Natural killer cell treated with Interleukin-12 subunit alpha and Interleukin-12 subunit beta and Interleukin-15 and Interleukin-18, amount 100 ng/mL, for 72 hours (primary cell): Measurements from ENCODE around the gene PDE6B. TPM values are rescaled to one million over a fixed set of nuclear protein-coding genes. Genes with fewer than 3 reads are reported as not detected.

Experiments
- ATAC-seq, 2 donors: fragments of 150-1000 bp; cut with Tn5 transposase in 1 of 2; sonication (Bioruptor Pico), chemical (Tn5 transposase) in 1 of 2; 2 replicates each; pipeline ENCODE4 v1.10.0; 2021
- DNase-seq: peaks from one replicate; pipeline ENCODE4 v3.0.0; 2022; ENCODE audit warnings: low spot score
- H3K27ac Mint-ChIP-seq, 2 donors: 1 replicate in 1 of 2; 2 replicates in 1 of 2; pipeline ENCODE4 v1.8.0; 2022; ENCODE audit warnings: mixed read lengths in 2 of 2, mild to moderate bottlenecking in 1 of 2, moderate library complexity in 1 of 2
- H3K27me3 Mint-ChIP-seq, 2 donors: 1 replicate in 1 of 2; 2 replicates in 1 of 2; pipeline ENCODE4 v1.8.0; 2022; ENCODE audit warnings: mixed read lengths in 2 of 2
- H3K36me3 Mint-ChIP-seq: one replicate; pipeline ENCODE4 v1.8.0; 2022; ENCODE audit warnings: mixed read lengths
- H3K4me1 Mint-ChIP-seq, 2 donors: 1 replicate in 1 of 2; 2 replicates in 1 of 2; pipeline ENCODE4 v1.8.0; 2022; ENCODE audit warnings: low read depth in 2 of 2, mixed read lengths in 2 of 2, mild to moderate bottlenecking in 1 of 2
- H3K4me3 Mint-ChIP-seq: one replicate; pipeline ENCODE4 v1.8.0; 2022; ENCODE audit warnings: mixed read lengths
- H3K9me3 Mint-ChIP-seq: 2 replicates; pipeline ENCODE4 v1.8.0; 2022; ENCODE audit warnings: mixed read lengths
- total RNA-seq, 2 donors: library from RNA; stranded (reverse); gene quantifications; one replicate each; pipeline ENCODE4 v1.2.3, GENCODE V29; 2022

PDE6B gene
- total RNA-seq, 2 donors from 2014 or later = 14.1 to 14.8 TPM

DNA sequence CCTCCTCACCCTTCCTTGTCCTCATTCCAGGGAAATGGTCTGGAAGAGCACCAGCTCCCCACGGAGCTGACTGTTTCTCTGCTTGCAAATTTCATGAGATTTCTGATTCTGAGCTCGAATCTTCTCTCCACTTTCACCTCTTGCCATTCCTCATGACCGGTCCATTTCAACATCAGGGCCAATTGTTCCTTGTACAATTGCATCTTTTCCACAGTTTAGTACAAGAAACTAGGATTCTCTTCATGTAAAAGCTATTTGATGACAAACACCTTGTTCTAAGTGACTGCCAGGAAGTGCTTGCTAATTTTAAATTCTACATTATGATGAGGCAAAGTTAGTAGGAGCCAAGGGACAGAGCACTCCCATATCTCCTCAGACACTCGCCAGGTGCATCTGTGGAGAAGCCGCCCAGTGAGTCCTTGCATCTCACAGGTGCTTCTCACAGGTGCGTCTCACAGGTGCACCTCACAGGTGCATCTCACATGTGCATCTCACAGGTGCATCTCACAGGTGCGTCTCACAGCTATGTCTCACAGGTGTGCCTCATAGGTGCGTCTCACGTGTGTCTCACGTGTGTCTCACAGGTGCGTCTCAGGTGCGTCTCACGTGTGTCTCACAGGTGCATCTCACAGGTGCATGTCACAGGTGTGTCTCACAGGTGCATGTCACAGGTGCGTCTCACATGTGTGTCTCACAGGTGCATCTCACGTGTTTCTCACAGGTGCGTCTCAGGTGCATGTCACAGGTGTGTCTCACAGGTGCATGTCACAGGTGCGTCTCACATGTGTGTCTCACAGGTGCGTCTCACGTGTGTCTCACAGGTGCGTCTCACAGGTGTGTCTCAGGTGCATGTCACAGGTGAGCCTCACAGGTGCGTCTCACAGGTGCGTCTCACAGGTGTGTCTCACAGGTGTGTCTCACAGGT is 3.0 kb upstream of the PDE6B start:
- Mint-ChIP-seq H3K4me1 (no peaks in the 10 kb centered on the region), H3K27me3 (peaks cover 0 to 6% of the 10 kb centered on the region in 2 donors), H3K27ac (no peak overlapping the region), H3K4me3 (no peak overlapping the region), H3K9me3 (no peaks in the 10 kb centered on the region), H3K36me3 (no peaks in the 10 kb centered on the region)
- no peak for ATAC-seq
- no peak for DNase-seq

DNA sequence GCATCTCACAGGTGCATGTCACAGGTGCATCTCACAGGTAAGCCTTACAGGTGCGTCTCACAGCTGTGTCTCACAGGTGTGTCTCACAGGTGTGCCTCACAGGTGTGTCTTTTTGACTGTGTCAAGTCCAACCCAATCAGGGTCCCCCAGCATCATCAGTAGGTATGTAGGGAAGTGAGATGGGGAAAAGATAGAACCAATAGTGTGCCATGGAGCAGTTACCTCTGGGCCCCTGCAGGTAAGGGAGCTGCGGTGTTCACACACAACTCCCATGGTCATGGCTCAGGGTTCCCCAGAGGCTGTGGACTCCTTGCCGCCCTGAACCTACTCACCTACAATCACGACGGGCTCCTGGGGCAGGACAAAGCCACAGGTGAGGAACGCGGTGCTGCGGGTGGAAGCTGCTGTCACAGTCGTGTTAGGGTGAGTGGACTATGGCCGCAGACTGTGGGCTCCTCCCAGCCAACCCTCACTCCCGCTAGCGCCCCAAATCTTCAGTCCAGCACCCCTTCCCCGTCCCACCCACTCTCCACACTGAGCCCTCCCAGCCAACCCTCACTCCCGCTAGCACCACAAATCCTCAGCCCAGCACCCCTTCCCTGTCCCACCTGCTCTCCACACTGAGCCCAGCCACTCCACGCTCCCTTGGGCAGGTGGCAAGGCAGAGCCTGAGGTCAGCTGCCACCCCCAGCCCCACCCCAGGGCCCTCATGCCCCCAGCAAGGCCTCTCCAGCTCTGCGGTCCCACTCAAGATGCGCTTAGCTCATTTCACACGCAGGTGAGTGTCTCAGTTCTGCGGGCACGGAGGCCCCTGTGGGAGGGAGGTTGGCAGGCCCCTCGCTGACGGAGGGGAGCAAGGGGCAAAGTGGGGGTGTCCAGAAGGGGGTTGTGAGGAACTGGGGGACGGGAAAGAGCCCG is 2.1 kb upstream of the PDE6B start:
- Mint-ChIP-seq H3K27ac (no peak overlapping the region), H3K9me3 (no peaks in the 10 kb centered on the region), H3K36me3 (no peaks in the 10 kb centered on the region), H3K4me1 (no peaks in the 10 kb centered on the region), H3K27me3 (peaks cover 0 to 3% of the 10 kb centered on the region in 2 donors), H3K4me3 (no peak overlapping the region)
- DNase-seq = no peak
- ATAC-seq = no peak

DNA sequence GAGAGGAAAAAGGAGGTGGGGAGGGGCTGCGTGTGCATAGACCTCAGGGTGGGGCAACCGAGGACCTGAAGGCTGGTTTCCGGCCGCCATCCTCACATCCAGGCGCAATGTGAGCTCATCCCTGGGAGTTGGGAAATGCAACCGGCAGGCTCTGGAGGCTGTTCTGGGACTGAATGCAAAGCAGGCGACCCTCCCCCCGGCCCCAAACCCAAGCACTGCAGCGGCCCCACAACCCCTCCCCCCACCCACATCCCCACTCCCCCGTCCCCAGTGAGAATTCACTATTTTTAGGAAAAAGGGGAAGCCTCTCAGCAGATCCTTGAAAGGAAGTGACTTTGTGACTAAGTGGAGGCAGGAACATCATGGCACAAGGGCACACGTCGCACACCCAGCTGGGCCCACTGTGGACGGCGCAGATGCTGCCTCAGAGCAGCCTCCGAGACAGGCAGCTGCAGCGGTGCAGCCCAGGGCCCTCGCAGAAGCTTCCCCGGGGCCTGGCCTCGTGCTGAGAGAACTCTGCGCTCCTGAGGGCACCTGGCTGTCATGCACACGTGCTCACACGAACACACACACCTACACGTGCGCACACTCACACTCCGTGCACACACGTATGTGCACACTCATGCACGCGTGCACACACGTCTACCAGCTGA is 1.3 kb upstream of the PDE6B start:
- Mint-ChIP-seq H3K27ac (no peak overlapping the region), H3K36me3 (no peaks in the 10 kb centered on the region), H3K27me3 (peaks cover 0 to 3% of the 10 kb centered on the region in 2 donors), H3K4me1 (no peaks in the 10 kb centered on the region), H3K9me3 (no peaks in the 10 kb centered on the region), H3K4me3 (no peak overlapping the region)
- no peak for ATAC-seq
- no peak for DNase-seq

DNA sequence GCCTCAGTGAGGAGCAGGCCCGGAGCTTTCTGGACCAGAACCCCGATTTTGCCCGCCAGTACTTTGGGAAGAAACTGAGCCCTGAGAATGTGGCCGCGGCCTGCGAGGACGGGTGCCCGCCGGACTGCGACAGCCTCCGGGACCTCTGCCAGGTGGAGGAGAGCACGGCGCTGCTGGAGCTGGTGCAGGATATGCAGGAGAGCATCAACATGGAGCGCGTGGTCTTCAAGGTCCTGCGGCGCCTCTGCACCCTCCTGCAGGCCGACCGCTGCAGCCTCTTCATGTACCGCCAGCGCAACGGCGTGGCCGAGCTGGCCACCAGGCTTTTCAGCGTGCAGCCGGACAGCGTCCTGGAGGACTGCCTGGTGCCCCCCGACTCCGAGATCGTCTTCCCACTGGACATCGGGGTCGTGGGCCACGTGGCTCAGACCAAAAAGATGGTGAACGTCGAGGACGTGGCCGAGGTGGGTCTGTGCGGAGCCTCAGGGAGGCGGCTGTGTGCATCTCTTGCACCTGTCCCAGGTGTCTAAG is 323 bp downstream of the PDE6B start:
- Mint-ChIP-seq H3K9me3 (no peaks in the 10 kb centered on the region), H3K27ac (no peak overlapping the region), H3K4me3 (no peak overlapping the region), H3K4me1 (no peaks in the 10 kb centered on the region), H3K27me3 (peaks cover 0 to 3% of the 10 kb centered on the region in 2 donors), H3K36me3 (no peaks in the 10 kb centered on the region)
- ATAC-seq = no peak
- no peak for DNase-seq

DNA sequence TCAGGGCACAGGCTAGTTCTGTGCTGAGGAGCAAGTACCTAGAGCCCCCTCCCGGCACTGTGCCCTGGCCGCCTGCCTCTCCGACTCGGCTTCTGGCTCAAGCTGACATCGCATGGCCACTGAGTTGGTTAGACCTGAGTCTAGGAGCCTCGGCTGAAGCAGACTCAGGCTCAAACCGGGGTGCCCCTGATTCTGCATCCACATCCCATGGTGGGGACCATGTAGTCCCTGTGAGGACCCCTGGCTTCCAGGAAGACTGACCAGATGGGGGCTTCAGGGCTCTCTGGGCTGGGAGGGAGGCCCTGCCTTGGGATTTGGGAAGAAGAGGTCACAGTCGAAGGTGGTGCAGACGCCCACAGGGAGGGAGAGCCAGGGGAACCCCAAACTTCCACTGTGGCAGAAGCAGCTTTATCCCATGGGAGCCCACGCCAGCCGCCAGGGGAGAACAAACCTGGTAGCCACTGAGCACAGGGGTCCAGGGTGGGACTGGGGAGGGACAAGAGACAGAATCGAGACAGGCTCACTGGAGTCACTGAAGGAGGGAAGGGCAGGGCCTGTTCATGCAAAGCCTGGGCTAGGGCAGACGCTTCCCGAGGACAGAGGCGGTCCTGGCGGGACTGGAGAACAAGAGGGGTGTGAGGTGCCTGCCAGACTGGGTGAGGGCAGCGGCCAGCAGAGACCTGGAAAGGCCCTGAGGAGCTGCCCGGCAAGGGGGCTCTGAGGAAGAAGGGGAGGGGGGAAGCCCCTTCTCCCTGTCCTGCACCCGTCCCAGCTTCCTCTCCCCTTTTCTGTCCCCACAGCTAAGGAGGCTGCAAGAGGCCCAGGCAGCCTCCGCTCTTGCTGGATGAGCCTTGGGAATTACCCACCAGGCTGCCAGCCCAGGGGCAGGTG is 1.1 kb downstream of the PDE6B start:
- Mint-ChIP-seq H3K27ac (no peak overlapping the region), H3K4me1 (no peaks in the 10 kb centered on the region), H3K27me3 (peaks cover 0 to 3% of the 10 kb centered on the region in 2 donors), H3K36me3 (no peaks in the 10 kb centered on the region), H3K4me3 (no peak overlapping the region), H3K9me3 (peaks cover 2% of the 10 kb centered on the region)
- DNase-seq (no peak), ATAC-seq (no peak)

DNA sequence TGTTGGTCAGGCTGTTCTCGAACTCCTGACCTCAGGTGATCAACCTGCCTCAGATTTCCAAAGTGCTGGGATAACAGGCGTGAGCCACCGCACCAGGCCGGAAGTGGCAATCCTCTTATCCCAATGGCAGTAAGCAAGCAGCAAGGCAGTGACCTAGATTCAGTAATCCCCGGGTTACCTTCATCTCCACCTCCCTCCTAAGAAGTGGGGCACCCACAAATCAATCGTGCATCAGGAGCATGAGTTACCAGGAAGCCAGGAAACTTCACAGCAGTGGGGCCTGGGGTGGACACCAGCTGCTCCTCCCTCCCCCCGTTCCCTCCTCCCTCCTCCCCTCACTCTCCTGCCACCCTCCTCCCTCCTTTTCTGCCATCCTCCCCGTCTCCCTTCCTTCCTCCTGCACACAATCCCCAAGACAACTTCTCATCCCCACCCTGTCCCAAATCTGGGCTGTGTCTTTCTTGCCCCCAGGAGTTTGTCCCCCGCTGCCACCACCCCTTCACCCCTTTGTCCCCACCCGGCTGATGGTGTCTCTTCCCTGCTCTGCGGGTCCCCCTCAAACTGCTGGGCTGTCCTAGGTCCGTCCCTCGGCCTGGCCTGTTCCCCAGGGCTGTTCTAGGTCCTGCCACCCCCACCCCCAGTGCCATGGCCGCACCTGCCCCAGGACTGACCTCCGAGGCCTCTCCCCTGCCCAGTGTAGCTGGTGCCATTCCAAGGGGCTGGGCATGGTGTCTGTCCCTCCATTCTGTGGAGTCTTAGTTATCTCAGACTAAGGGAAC is 2.2 kb downstream of the PDE6B start:
- H3K36me3 Mint-ChIP-seq = no peaks in the 10 kb centered on the region
- no peak overlapping the region for H3K4me3 Mint-ChIP-seq
- peaks cover 0 to 3% of the 10 kb centered on the region in 2 donors for H3K27me3 Mint-ChIP-seq
- DNase-seq (no peak), ATAC-seq (no peak)
- no peak overlapping the region for H3K27ac Mint-ChIP-seq
- H3K4me1 Mint-ChIP-seq = no peaks in the 10 kb centered on the region
- peaks cover 3% of the 10 kb centered on the region for H3K9me3 Mint-ChIP-seq

DNA sequence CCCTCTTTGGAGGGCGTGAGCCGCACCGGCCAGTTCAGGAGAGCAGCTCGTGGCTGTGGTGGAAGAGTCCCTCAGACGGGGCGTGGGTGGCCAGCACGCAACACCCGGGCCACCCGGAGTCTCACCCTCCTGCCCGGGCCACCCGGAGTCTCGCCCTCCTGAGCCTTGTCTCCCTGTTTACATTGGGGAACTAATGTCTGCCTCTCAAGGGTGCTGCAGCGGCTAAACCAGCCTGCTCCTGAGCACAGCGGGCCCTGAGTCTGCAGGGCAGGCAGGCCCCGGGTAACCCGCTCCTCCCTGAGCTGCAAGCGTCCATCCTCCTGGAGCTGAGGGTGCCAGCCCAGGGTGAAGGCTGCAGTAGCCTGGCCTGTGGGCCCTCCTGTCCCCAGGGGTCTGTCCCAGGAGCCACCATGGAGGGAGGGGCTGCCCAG is 3.0 kb downstream of the PDE6B start:
- Mint-ChIP-seq H3K9me3 (peaks cover 3% of the 10 kb centered on the region), H3K27ac (no peak overlapping the region), H3K36me3 (no peaks in the 10 kb centered on the region), H3K4me3 (no peak overlapping the region), H3K27me3 (peaks cover 0 to 3% of the 10 kb centered on the region in 2 donors), H3K4me1 (no peaks in the 10 kb centered on the region)
- ATAC-seq (no peak), DNase-seq (no peak)

DNA sequence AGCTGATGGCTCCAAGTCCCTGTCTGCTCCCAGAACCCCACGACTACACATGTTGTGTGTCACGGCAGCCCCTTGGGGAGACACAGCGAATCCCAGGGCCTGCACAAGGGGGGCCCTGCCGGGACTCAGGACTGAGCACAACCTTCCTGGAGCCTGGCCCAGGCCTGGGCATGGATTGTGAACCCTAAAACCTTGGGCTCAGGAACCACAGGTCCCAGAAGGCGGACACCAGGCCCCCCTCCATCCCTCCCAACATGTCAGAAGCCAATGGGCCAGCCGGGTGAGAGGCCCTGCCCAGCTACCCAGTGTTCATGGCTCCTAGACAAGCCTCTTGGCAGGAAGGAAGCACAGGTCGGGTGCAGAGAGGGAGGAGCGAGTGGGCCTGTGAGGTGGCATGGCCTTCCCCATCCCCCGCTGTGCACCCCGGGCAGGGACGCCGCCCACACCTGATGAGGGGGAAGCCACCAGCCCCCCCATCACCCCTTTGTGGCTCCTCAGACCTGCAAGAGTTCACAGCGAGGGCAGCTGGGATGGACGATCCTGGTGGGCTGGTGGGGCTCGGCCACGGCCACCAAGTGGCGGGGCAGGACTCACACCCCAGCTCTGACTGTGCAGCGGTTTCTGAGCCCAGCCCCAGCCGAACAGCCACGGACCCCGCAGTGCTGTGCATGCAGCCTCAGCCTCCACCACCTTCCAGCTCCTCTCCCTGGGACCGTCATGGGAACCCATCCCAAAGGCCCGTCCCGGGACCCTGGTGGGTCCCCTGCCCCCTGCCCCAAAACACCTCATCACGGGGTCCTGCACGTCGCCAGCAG is 3.7 kb downstream of the PDE6B start:
- H3K27ac Mint-ChIP-seq = no peak overlapping the region
- peaks cover 3% of the 10 kb centered on the region for H3K9me3 Mint-ChIP-seq
- ATAC-seq (no peak), DNase-seq (no peak)
- peaks cover 0 to 3% of the 10 kb centered on the region in 2 donors for H3K27me3 Mint-ChIP-seq
- no peaks in the 10 kb centered on the region for H3K36me3 Mint-ChIP-seq
- no peak overlapping the region for H3K4me3 Mint-ChIP-seq
- no peaks in the 10 kb centered on the region for H3K4me1 Mint-ChIP-seq

DNA sequence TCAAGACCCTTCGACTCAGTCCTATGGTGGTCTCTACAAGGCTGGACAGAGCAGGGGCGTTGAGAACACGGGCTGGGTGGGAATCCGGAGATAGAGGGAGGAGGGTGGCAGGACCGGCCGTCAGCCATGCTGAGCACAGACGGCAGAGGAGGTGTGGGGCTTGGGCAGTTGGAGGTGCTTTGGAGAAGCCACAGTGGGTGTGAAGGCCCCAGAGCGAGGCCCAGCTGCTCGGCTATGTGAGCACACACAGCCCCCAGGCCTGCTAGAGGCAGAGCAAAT is 4.2 kb downstream of the PDE6B start:
- H3K4me3 Mint-ChIP-seq = no peak overlapping the region
- peaks cover 3% of the 10 kb centered on the region for H3K9me3 Mint-ChIP-seq
- no peaks in the 10 kb centered on the region for H3K4me1 Mint-ChIP-seq
- H3K36me3 Mint-ChIP-seq = no peaks in the 10 kb centered on the region
- no peak overlapping the region for H3K27ac Mint-ChIP-seq
- no peaks in the 10 kb centered on the region for H3K27me3 Mint-ChIP-seq
- DNase-seq (no peak), ATAC-seq (no peak)

DNA sequence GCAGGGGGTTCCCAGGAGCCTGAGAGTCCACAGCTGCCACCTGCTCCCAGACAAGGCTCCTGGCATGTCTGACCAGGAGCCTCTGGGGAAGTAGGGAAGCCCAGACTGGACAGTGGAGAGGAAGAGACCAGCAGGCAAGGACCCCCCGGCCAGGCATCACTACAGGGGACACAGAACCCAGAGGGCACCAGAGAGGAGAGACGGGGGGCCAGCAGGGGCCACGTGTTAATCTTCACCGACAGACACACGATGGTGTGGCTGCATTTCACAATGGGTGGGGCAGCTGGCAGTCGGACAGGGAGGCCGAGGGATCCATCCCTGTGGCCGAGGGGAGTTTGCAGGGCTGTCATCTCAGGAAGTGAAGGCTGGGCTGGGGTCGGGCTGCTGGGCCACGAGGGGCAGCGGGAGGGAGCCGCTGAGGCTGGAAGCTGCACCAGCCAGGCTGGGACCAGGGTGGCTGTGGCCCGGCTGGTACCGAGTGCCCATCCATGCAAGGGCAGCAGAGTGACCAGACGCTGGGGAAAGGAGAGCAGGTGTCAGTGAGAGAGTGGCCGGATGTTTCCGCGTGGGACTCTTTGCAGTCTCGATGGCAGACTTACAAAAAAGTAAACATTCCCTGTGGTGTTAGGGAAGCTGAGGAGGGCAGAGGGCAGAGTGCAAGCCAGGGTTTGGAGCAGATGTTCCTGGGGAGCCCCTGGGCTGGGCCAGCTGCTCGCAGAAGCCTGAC is 4.7 kb downstream of the PDE6B start:
- Mint-ChIP-seq H3K4me1 (no peaks in the 10 kb centered on the region), H3K36me3 (no peaks in the 10 kb centered on the region), H3K27ac (no peak overlapping the region), H3K9me3 (peaks cover 3% of the 10 kb centered on the region), H3K4me3 (no peak overlapping the region), H3K27me3 (no peaks in the 10 kb centered on the region)
- DNase-seq (no peak), ATAC-seq (no peak)

DNA sequence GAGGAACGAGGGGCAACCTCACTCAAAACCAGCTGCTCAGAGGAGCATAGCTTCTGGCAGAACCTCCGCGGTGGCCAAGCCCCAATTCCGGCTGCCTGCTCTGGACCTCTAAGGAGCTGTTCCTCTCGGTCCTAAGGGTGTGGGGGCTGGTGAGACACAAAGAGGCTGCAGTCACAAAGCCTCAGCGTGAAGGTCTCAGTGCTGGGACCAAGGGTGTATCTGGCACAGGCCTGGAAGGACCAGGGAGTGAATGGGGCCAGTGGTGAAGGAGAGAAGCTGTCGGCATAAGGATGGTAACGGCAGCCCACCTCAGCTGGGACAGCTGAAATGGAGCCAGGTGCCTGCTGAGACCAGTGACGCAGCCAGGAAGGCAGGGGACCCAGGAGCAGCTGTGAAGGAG is 5.3 kb downstream of the PDE6B start:
- H3K4me1 Mint-ChIP-seq = no peaks in the 10 kb centered on the region
- H3K9me3 Mint-ChIP-seq = peaks cover 3% of the 10 kb centered on the region
- no peaks in the 10 kb centered on the region for H3K36me3 Mint-ChIP-seq
- peaks cover 0 to 2% of the 10 kb centered on the region in 2 donors for H3K27me3 Mint-ChIP-seq
- no peak for ATAC-seq
- no peak for DNase-seq
- H3K27ac Mint-ChIP-seq = no peak overlapping the region
- H3K4me3 Mint-ChIP-seq = no peak overlapping the region
